Astrocyte of the cerebellum (primary cell): ENCODE data around the gene AZIN2.
"Not testable (repeated sequence)": the region's sequence is repeated elsewhere in the genome, so short reads cannot be mapped to it uniquely, and the experiment has no call there.

ENCODE experiments used
- DNase-seq: peaks from one replicate; pipeline ENCODE4 v3.0.0-alpha.2; 2011; ENCODE audit warnings: low read depth
- H3K4me3 ChIP-seq: 2 replicates; pipeline ENCODE4 v1.5.1; 2011; ENCODE audit warnings: mild to moderate bottlenecking, low read depth, low read length, moderate library complexity
- CTCF ChIP-seq: IDR thresholded peaks from 2 replicates; pipeline ENCODE4 v1.5.1; 2012; ENCODE audit warnings: low read length, low read depth, moderate library complexity, mild to moderate bottlenecking; ENCODE audit errors: missing control alignments
- in situ Hi-C: cut with HindIII; loops from 2 replicates; pipeline ENCODE4 v1.10.0; 2017; ENCODE audit warnings: low sequenced_read_pairs

The AZIN2 gene

DNA sequence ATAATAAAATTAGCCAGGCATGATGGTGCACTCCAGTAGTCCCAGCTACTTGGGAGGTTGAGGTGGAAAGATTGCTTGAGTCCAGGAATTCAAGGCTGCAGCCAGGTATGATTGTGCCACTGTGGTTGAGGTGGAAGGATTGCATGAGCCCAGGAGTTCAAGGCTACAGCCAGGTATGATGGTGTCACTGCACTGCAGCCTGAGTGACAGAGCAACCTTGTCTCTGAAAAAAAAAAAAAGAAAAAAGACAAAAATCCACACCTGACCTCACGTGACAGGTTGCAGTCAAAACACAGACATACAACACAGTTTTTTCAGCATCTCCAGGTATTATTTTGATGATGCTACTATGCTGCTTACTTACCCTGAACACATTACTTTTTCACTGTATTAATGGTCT is 39.9 kb upstream of the AZIN2 start:
- no peak for DNase-seq
- no peak overlapping the region for H3K4me3 ChIP-seq
- in situ Hi-C loops: no loop called here
- TF ChIP-seq CTCF: no peak

GRCh38 chr1:33042831-33043230 is 38.1 kb upstream of the AZIN2 start:
- no peak for TF ChIP-seq CTCF
- no peak for DNase-seq
- in situ Hi-C loops: no loop called here
- no peak overlapping the region for H3K4me3 ChIP-seq

DNA sequence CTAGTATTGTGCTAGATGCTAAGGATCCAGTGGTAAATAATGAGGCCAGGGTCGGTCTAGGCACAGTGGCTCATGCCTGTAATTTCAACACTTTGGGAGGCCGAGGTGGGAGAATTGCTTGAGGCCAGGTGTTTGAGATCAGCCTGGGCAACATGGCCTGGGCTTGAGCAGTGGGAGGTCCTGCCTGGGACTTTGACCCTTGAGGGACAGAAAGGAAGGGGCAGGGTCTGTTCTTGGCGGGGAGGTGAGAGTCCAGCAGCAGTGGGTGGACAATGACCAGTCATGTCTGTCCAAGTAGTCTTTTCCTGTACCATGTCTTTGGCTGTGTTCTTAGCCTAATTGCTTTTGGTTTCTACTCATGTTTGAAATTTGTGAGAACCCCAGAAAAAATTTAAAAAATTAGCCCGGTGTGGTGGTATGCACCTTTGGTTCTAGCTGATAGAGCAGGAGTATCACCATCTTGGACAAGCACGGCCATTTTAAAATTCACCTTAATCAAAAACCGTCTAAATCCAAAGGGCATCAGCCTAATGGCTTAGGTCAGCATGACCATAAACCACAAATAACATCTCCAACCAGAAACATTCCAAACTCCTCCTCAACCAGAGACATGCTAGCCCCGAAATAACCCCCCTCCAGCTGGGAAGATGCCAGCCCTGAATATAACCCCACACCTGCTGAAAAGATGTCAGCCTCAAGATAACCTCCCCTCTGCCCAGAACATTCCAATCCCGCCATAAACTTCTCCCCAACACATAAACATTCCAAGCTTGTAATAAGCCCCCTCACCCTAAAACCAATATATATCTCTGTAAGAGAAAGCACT is 37.5 kb upstream of the AZIN2 start:
- TF ChIP-seq CTCF: no peak

DNA sequence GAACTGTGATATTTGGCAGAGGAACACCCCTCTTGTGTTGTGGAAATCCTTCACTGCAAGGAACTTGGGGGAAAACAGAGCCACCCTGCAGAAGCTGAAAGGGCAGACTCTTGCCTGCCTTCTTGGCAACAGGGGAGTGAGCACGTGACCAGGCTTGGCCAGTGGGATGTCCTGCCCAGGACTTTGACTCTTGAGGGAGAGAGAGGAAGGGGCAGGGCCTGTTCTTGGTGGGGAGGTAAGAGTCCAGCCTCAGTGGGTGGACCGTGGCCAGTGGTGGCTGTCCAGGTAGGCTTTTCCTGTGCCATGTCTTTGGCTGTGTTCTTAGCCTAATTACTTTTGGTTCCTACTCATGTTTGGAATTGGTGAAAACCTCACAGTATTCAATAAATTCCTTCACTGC is 35.7 kb upstream of the AZIN2 start:
- no peak for TF ChIP-seq CTCF
- in situ Hi-C loops: no loop called here
- no peak for DNase-seq
- H3K4me3 ChIP-seq: no peak overlapping the region

More for the DNA sequence above, 37.5 kb upstream of the AZIN2 start:
- in situ Hi-C loops: no loop called here
- no peak for DNase-seq
- no peak overlapping the region for H3K4me3 ChIP-seq

GRCh38 chr1:33045814-33046213 is 35.1 kb upstream of the AZIN2 start:
- in situ Hi-C loops: no loop called here
- no peak for TF ChIP-seq CTCF

DNA sequence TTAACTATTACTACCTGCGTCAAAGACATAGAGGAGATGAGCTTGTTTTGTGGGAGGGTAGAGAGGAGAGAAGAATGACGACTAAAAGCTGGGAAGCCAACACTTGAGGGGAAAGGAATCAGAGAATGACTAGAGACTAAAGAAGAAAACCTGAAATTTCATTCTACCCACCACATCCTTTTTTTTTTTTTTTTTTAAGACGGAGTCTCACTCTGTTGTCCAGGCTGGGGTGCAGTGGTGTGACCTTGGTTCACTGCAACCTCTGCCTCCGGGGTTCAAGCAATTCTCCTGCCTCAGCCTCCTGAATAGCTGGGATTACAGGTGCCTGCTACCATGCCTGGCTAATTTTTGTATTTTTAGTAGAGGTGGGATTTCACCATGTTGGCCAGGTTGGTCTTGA is 34.7 kb upstream of the AZIN2 start:
- in situ Hi-C loops, H3K4me3 ChIP-seq, DNase-seq: not testable (repeated sequence)

More at GRCh38 chr1:33045814-33046213, 35.1 kb upstream of the AZIN2 start:
- no peak overlapping the region for H3K4me3 ChIP-seq
- DNase-seq: no peak

DNA sequence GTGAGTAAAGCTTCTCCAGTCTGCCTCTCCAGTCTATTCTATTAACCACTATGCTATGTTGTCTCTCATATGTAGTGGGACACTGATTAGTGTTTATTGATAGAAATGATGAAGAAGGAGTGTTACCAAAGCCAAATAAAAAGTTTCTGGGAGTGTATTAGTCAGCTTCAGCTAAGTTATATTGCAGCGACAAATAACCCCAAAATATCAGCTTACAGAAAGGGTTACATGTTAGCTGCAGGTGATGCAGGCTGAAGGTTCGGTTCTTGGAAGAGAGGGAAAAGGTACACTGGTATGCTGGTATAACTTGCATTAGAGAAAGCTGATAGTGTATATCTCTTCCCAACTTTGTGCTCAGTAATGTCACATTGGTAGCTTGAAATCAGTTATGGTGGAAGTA is 33.7 kb upstream of the AZIN2 start:
- no peak for DNase-seq
- H3K4me3 ChIP-seq: no peak overlapping the region
- in situ Hi-C loops: no loop called here
- no peak for TF ChIP-seq CTCF
